Dedifferentiated amniotic fluid mesenchymal stem cell (primary cell): Measurements from ENCODE around the gene CYP19A1.
"Not testable (repeated sequence)": the region's sequence is repeated elsewhere in the genome, so short reads cannot be mapped to it uniquely, and the experiment has no call there.

Source experiments
- DNase-seq: peaks from one replicate; pipeline ENCODE4 v3.0.0-alpha.2; 2016; ENCODE audit errors: extremely low spot score

Gene CYP19A1

GRCh38 chr15:51212909-51213308 lies 125.5 kb downstream of the CYP19A1 start:
- DNase-seq, result no peak

DNA sequence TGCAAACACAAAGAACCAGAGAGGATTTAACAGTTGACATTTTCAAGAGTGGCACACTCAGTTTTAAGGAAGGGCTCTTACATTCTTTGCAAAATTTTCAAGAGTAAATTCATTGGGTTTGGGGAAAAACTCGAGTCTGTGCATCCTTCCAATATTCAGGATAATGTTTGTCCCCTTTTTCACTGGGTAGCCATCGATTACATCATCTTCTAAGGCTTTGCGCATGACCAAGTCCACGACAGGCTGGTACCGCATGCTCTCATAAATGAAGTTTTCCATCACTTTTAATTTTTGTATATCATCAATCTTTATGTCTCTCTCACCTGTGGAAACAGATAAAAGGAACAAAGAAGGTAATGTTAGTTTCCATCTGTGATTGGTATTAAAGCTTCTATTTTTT lies 126.2 kb downstream of the CYP19A1 start:
- no peak for DNase-seq

GRCh38 chr15:51205050-51205975 lies 133.1 kb downstream of the CYP19A1 start:
- no peak for DNase-seq

GRCh38 chr15:51203797-51204196 lies 134.6 kb downstream of the CYP19A1 start:
- DNase-seq, result peak; percentile 36

GRCh38 chr15:51202783-51203182 lies 135.6 kb downstream of the CYP19A1 start:
- no peak for DNase-seq

GRCh38 chr15:51201581-51201980 lies 136.8 kb downstream of the CYP19A1 start:
- DNase-seq, result no peak

GRCh38 chr15:51200792-51201191 lies 137.6 kb downstream of the CYP19A1 start:
- no peak for DNase-seq

- DNase-seq, result no peak
Measured at GRCh38 chr15:51199541-51199940, 138.9 kb downstream of the CYP19A1 start.

DNA sequence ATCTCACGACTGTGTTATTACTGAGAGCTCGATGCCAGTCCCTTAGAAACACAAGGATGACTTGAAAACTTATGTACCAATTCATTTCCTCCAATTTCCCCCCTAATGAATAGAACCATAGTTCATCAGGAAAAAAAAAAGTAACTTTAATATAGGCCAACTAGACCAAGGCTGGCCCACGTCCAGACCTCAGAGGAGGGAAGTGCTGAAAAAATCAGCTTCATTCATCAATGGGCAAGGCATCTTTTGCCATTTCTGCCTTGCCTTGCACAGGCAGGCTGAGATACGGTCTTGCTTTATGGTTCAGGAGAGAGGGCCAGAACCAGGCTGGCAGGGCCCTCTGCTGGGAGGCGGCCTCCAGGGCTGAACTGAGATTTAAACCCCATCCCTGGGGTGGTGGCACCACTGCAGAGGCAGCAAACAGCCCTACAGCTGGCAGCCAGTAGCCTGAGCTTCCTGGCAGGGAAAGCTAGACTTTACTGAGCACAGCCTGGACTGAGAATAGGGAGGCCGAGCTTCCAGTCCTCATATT lies 139.6 kb downstream of the CYP19A1 start:
- DNase-seq, result no peak

DNA sequence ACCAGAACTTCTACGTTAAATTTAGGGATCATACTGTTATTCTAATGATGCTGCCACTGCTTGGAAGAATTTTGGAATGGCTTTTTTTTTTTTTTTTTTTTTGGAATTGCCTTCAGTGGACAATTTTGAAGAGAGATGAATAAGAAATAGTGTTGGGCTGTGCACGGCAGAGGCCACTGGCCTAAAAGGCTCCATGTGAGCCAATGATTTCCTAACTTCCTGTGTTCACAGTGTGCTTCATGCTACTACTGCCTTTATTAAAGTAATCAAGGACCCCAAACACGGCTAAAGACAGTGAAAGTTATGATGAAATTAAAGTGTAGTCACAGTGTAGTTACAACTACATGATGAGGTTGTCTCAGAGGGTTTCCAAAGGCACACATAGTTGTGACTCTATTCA lies 142.9 kb downstream of the CYP19A1 start:
- no peak for DNase-seq

- no peak for DNase-seq
Measured at GRCh38 chr15:51193979-51194378, 144.4 kb downstream of the CYP19A1 start.

- DNase-seq, result no peak
Measured at GRCh38 chr15:51193526-51193925, 144.9 kb downstream of the CYP19A1 start.

- peak; percentile 77 for DNase-seq
Measured at GRCh38 chr15:51192521-51193280, 145.7 kb downstream of the CYP19A1 start.

GRCh38 chr15:51191766-51192165 lies 146.6 kb downstream of the CYP19A1 start:
- no peak for DNase-seq

GRCh38 chr15:51191072-51191670 lies 147.2 kb downstream of the CYP19A1 start:
- DNase-seq, result no peak

GRCh38 chr15:51190424-51191068 lies 147.8 kb downstream of the CYP19A1 start:
- no peak for DNase-seq

DNA sequence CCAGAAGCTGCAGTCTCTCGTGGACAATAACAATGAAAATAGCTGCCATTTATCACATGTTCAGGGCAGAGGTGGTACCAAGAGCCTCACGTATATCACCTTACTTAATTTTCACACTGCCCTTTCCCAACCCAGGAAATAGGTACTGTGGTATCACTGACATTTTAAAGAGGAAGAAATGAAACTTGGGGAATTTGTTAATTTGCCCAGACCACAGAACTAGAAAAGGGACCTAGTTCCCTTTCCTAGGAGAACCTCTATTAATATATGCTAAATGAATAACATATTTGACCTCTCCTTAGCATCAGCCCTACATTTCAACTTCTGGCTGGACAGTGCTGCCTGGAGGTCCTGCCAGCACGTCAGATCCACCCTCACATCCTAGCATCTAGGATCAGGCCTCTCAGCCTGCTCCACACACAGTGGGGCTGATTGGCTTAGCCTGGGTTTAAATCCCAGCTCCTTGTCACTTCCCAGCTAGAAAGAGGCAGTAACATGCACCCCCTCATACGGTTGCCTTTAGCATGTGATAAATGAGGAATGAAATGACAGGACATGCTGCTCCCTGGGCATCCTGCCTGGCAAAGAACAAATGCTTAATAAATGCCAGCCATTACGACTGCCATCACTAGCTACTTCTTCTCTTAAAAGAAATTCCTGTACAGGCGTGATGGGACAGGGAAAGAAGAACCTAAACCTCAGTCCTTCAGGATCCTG lies 148.6 kb downstream of the CYP19A1 start:
- no peak for DNase-seq

GRCh38 chr15:51188791-51189190 lies 149.6 kb downstream of the CYP19A1 start:
- not testable (repeated sequence) for DNase-seq

DNA sequence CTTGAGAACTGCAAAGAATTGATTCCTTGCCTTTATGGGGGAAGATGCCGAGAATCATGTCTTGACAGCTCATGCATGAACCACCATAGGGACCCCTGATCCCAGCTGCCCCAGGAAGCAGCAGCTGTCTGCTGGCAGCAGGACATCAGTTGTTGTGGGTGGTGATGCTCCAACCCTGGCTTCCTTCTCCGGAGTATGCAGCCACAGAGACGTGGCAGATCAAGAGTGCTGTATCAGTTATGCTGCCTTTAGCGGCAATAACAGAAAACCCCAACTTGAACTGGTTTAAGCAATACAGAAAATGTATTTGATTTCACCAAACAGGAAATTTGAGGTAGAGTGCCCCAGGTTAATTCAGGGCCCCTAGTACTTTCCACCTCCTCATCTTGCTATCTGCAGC lies 151.5 kb downstream of the CYP19A1 start:
- no peak for DNase-seq

DNA sequence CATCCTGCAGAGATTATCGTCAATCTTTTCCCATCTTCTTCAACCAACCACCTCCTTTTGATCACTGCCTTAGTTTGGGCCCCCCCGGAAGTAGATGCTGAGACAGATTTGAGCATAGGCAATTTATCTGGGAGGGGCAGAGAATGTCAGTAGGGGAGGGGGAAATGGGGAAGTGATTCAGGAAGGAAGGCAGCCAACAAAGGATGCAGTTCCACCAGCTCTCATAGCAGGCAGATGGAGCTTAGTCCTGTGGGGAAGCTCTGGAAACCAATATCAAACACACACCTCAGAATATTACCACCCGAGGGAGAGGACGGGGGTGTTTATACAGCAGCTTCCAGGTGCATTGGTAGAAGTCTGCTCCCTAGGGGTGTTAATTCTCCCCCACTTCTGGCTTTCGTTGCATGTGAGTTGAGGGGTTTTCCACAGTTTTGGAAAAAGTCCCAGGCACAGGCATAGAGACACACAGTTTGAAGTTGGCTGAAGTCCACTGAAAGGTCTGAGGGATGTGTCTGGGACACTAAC lies 152.2 kb downstream of the CYP19A1 start:
- DNase-seq, result no peak
